ENCODE results near the gene EXTL1.

GRCh38 chr1:25973610-25974321 lies 47.8 kb upstream of the EXTL1 start:
- TF ChIP-seq CTCF (IDR thresholded peaks at IDR 0.05) (no peak), POLR2A (IDR thresholded peaks at IDR 0.05) (no peak)
